Astrocyte (in vitro differentiated cells and primary cell): ENCODE measurements around the gene SLA2. TPM values are rescaled to one million over a fixed set of nuclear protein-coding genes. Genes with fewer than 3 reads are reported as not detected.

Source experiments
- DNase-seq: peaks from one replicate; pipeline ENCODE4 v3.0.0-alpha.2; 2010; ENCODE audit warnings: low read depth
- FAIRE-seq: peaks from 2 replicates; lab custom pipeline; 2011; peaks lifted over from hg19 to GRCh38; lab: Jason Lieb, UNC
- H2AFZ ChIP-seq: 2 replicates; pipeline ENCODE4 v1.6.0; 2012; ENCODE audit warnings: low read depth, low read length, inconsistent platforms
- H3K27ac ChIP-seq: 2 replicates; pipeline ENCODE4 v1.5.1; 2011; ENCODE audit warnings: low read depth, low read length, inconsistent platforms
- H3K27me3 ChIP-seq: 2 replicates; pipeline ENCODE4 v1.6.0; 2011; ENCODE audit warnings: low read length, inconsistent platforms; ENCODE audit not compliant: insufficient read depth
- H3K36me3 ChIP-seq: 2 replicates; pipeline ENCODE4 v1.5.1; 2011; ENCODE audit warnings: low read length, inconsistent platforms; ENCODE audit not compliant: insufficient read depth
- H3K4me1 ChIP-seq: 2 replicates; pipeline ENCODE4 v1.5.1; 2011; ENCODE audit warnings: low read length, inconsistent platforms; ENCODE audit not compliant: insufficient read depth
- H3K4me2 ChIP-seq: 2 replicates; pipeline ENCODE4 v1.6.0; 2012; ENCODE audit warnings: low read length, inconsistent platforms
- H3K4me3 ChIP-seq: 2 replicates; pipeline ENCODE4 v1.5.1; 2011; ENCODE audit warnings: low read depth, mild to moderate bottlenecking, low read length, inconsistent platforms; ENCODE audit not compliant: insufficient read depth
- H3K79me2 ChIP-seq: 2 replicates; pipeline ENCODE4 v1.6.0; 2012; ENCODE audit warnings: mild to moderate bottlenecking, low read length, inconsistent platforms; ENCODE audit not compliant: insufficient read depth
- H3K9ac ChIP-seq: 2 replicates; pipeline ENCODE4 v1.6.0; 2012; ENCODE audit warnings: mild to moderate bottlenecking, low read length, inconsistent platforms
- H3K9me3 ChIP-seq: 2 replicates; pipeline ENCODE4 v1.5.1; 2012; ENCODE audit warnings: low read depth, mild to moderate bottlenecking, low read length, inconsistent platforms; ENCODE audit not compliant: insufficient read depth
- H4K20me1 ChIP-seq: 2 replicates; pipeline ENCODE4 v1.6.0; 2012; ENCODE audit warnings: low read length, inconsistent platforms; ENCODE audit not compliant: insufficient read depth
- H3K27ac Mint-ChIP-seq: one replicate; pipeline ENCODE4 v1.8.0; 2021; ENCODE audit warnings: mild to moderate bottlenecking, mixed read lengths; ENCODE audit not compliant: unreplicated experiment
- H3K27me3 Mint-ChIP-seq: one replicate; pipeline ENCODE4 v1.8.0; 2021; ENCODE audit warnings: low read depth, mixed read lengths; ENCODE audit not compliant: unreplicated experiment
- H3K36me3 Mint-ChIP-seq: one replicate; pipeline ENCODE4 v1.8.0; 2021; ENCODE audit warnings: low read depth, mixed read lengths; ENCODE audit not compliant: unreplicated experiment
- H3K4me1 Mint-ChIP-seq: one replicate; pipeline ENCODE4 v1.8.0; 2021; ENCODE audit warnings: low read depth, mixed read lengths; ENCODE audit not compliant: unreplicated experiment
- H3K4me3 Mint-ChIP-seq: one replicate; pipeline ENCODE4 v1.8.0; 2021; ENCODE audit warnings: mild to moderate bottlenecking, moderate library complexity, mixed read lengths; ENCODE audit not compliant: unreplicated experiment
- H3K9me3 Mint-ChIP-seq: one replicate; pipeline ENCODE4 v1.8.0; 2021; ENCODE audit warnings: mild to moderate bottlenecking, mixed read lengths; ENCODE audit not compliant: unreplicated experiment
- CTCF ChIP-seq: IDR thresholded peaks from 2 replicates; pipeline ENCODE4 v1.5.1; 2011; ENCODE audit warnings: low read depth, mild to moderate bottlenecking, inconsistent platforms, low read length, moderate library complexity; ENCODE audit not compliant: insufficient read depth
- EZH2 ChIP-seq: IDR thresholded peaks from 2 replicates; pipeline ENCODE4 v1.6.1; 2012; ENCODE audit warnings: mild to moderate bottlenecking, low read length, inconsistent platforms; ENCODE audit not compliant: insufficient read depth
- total RNA-seq: library from RNA; stranded (reverse); gene quantifications from 2 replicates; pipeline ENCODE4 v1.2.1, GENCODE V29; 2021

Gene SLA2
- total RNA-seq, 1 donor from 2014 or later: 0.14 TPM

GRCh38 chr20:36620917-36621316, 25.1 kb downstream of the SLA2 start:
- Histone ChIP-seq H3K36me3 (no peaks in the 10 kb centered on the region), H3K4me3 (no peak overlapping the region), H3K4me2 (no peak overlapping the region), H3K79me2 (no peaks in the 10 kb centered on the region), H3K27me3 (no peaks in the 10 kb centered on the region), H3K4me1 (no peaks in the 10 kb centered on the region), H4K20me1 (no peaks in the 10 kb centered on the region), H3K9ac (no peak overlapping the region), H2AFZ (no peak overlapping the region), H3K9me3 (no peaks in the 10 kb centered on the region), H3K27ac (no peak overlapping the region)
- H3K27me3 Mint-ChIP-seq: no peaks in the 10 kb centered on the region
- FAIRE-seq (no peak), DNase-seq (no peak)
- H3K9me3 Mint-ChIP-seq: no peaks in the 10 kb centered on the region
- TF ChIP-seq CTCF (no peak), EZH2 (no peak)
- peaks cover 3% of the 10 kb centered on the region for H3K4me1 Mint-ChIP-seq
- peaks cover 3% of the 10 kb centered on the region for H3K36me3 Mint-ChIP-seq
- H3K4me3 Mint-ChIP-seq: peak overlapping the region; percentile 28
- H3K27ac Mint-ChIP-seq: no peak overlapping the region

GRCh38 chr20:36614781-36615557, 31.0 kb downstream of the SLA2 start:
- Histone ChIP-seq H3K4me1 (no peaks in the 10 kb centered on the region), H3K9me3 (no peaks in the 10 kb centered on the region), H3K4me2 (no peak overlapping the region), H3K9ac (no peak overlapping the region), H4K20me1 (peaks cover 45% of the 10 kb centered on the region), H3K27me3 (no peaks in the 10 kb centered on the region), H3K27ac (no peak overlapping the region), H3K79me2 (peaks cover 3% of the 10 kb centered on the region), H2AFZ (no peak overlapping the region), H3K4me3 (no peak overlapping the region), H3K36me3 (peaks cover 12% of the 10 kb centered on the region)
- Mint-ChIP-seq H3K27me3 (no peaks in the 10 kb centered on the region), H3K4me3 (no peak overlapping the region), H3K4me1 (no peaks in the 10 kb centered on the region), H3K27ac (no peak overlapping the region), H3K9me3 (no peaks in the 10 kb centered on the region), H3K36me3 (peaks cover 11% of the 10 kb centered on the region)
- no peak for TF ChIP-seq EZH2
- no peak for TF ChIP-seq CTCF
- FAIRE-seq (no peak), DNase-seq (no peak)

GRCh38 chr20:36613974-36614373, 32.0 kb downstream of the SLA2 start:
- Histone ChIP-seq H3K79me2 (peaks cover 3% of the 10 kb centered on the region), H3K36me3 (peaks cover 17% of the 10 kb centered on the region), H3K4me3 (no peak overlapping the region), H4K20me1 (peaks cover 50% of the 10 kb centered on the region), H2AFZ (no peak overlapping the region), H3K4me2 (no peak overlapping the region), H3K4me1 (no peaks in the 10 kb centered on the region), H3K27me3 (no peaks in the 10 kb centered on the region), H3K9me3 (no peaks in the 10 kb centered on the region), H3K27ac (no peak overlapping the region), H3K9ac (no peak overlapping the region)
- H3K27ac Mint-ChIP-seq: no peak overlapping the region
- FAIRE-seq: no peak
- H3K27me3 Mint-ChIP-seq: no peaks in the 10 kb centered on the region
- DNase-seq: no peak
- no peaks in the 10 kb centered on the region for H3K9me3 Mint-ChIP-seq
- no peak for TF ChIP-seq EZH2
- TF ChIP-seq CTCF: no peak
- no peaks in the 10 kb centered on the region for H3K4me1 Mint-ChIP-seq
- H3K36me3 Mint-ChIP-seq: peaks cover 11% of the 10 kb centered on the region
- H3K4me3 Mint-ChIP-seq: no peak overlapping the region
